H9 (cell line): Measurements from ENCODE around the gene OR4F15. TPM values are rescaled to one million over a fixed set of nuclear protein-coding genes. Genes with fewer than 3 reads are reported as not detected.

ENCODE experiments used
- DNase-seq: peaks from one replicate; pipeline ENCODE4 v3.0.0-alpha.2; 2017
- H2AFZ ChIP-seq: one replicate; pipeline ENCODE4 v1.6.1; 2013; ENCODE audit warnings: mild to moderate bottlenecking, low read length, control low read depth, moderate library complexity
- H2AK5ac ChIP-seq: 2 replicates; pipeline ENCODE4 v1.6.1; 2013; ENCODE audit warnings: low read length, control low read depth, mixed read lengths; ENCODE audit not compliant: insufficient read length
- H2BK120ac ChIP-seq: one replicate; pipeline ENCODE4 v1.6.1; 2013; ENCODE audit warnings: low read depth, mild to moderate bottlenecking, low read length, control low read depth, inconsistent platforms; ENCODE audit not compliant: poor library complexity, severe bottlenecking
- H2BK12ac ChIP-seq: 2 replicates; pipeline ENCODE4 v1.6.1; 2013; ENCODE audit warnings: low read length, control low read depth, mixed read lengths, low read depth; ENCODE audit not compliant: insufficient read length
- H2BK15ac ChIP-seq: 2 replicates; pipeline ENCODE4 v1.6.1; 2013; ENCODE audit warnings: low read depth, low read length, control low read depth
- H2BK20ac ChIP-seq: one replicate; pipeline ENCODE4 v1.6.1; 2013; ENCODE audit warnings: low read depth, mild to moderate bottlenecking, low read length, control low read depth, inconsistent platforms; ENCODE audit not compliant: poor library complexity, severe bottlenecking
- H2BK5ac ChIP-seq: 2 replicates; pipeline ENCODE4 v1.6.1; 2013; ENCODE audit warnings: low read length, control low read depth, mixed read lengths; ENCODE audit not compliant: insufficient read length
- H3K14ac ChIP-seq: 2 replicates; pipeline ENCODE4 v1.6.1; 2013; ENCODE audit warnings: low read length, control low read depth; ENCODE audit not compliant: insufficient read depth
- H3K18ac ChIP-seq: 2 replicates; pipeline ENCODE4 v1.6.1; 2013; ENCODE audit warnings: low read depth, mild to moderate bottlenecking, mixed read lengths, low read length, control low read depth; ENCODE audit not compliant: insufficient read length
- H3K23ac ChIP-seq: 2 replicates; pipeline ENCODE4 v1.6.1; 2013; ENCODE audit warnings: low read length, control low read depth, mixed read lengths, low read depth; ENCODE audit not compliant: insufficient read length
- H3K23me2 ChIP-seq: 2 replicates; pipeline ENCODE4 v1.6.1; 2013; ENCODE audit warnings: low read depth, mild to moderate bottlenecking, mixed read lengths, low read length, control low read depth; ENCODE audit not compliant: insufficient read length, poor library complexity, severe bottlenecking
- H3K27ac ChIP-seq: 2 replicates; pipeline ENCODE4 v1.5.1; 2013; ENCODE audit warnings: low read length, control low read depth, mixed read lengths, low read depth; ENCODE audit not compliant: insufficient read length
- H3K27me3 ChIP-seq: 2 replicates; pipeline ENCODE4 v1.6.1; 2013; ENCODE audit warnings: low read length, control low read depth, inconsistent platforms; ENCODE audit not compliant: insufficient read depth
- H3K4ac ChIP-seq: 2 replicates; pipeline ENCODE4 v1.6.1; 2013; ENCODE audit warnings: low read depth, mild to moderate bottlenecking, control low read depth, inconsistent platforms, low read length, moderate library complexity
- H3K4me1 ChIP-seq: 2 replicates; pipeline ENCODE4 v1.6.1; 2013; ENCODE audit warnings: low read length, control low read depth, inconsistent platforms; ENCODE audit not compliant: insufficient read depth
- H3K4me2 ChIP-seq: 2 replicates; pipeline ENCODE4 v1.6.1; 2013; ENCODE audit warnings: low read length, control low read depth, mixed read lengths; ENCODE audit not compliant: insufficient read length, insufficient read depth
- H3K56ac ChIP-seq: 2 replicates; pipeline ENCODE4 v1.6.1; 2013; ENCODE audit warnings: low read depth, mild to moderate bottlenecking, mixed read lengths, low read length, control low read depth; ENCODE audit not compliant: insufficient read length
- H3K79me1 ChIP-seq: 2 replicates; pipeline ENCODE4 v1.6.1; 2013; ENCODE audit warnings: low read depth, mild to moderate bottlenecking, moderate library complexity, low read length, control low read depth, inconsistent platforms; ENCODE audit not compliant: insufficient read depth, poor library complexity, severe bottlenecking
- H3K79me2 ChIP-seq: 2 replicates; pipeline ENCODE4 v1.6.1; 2013; ENCODE audit warnings: low read length, control low read depth, inconsistent platforms; ENCODE audit not compliant: insufficient read depth
- H3K9ac ChIP-seq: 2 replicates; pipeline ENCODE4 v1.6.1; 2013; ENCODE audit warnings: low read length, control low read depth, mixed read lengths; ENCODE audit not compliant: insufficient read length; ENCODE audit errors: extremely low read depth
- H3K9me3 ChIP-seq: one replicate; pipeline ENCODE4 v1.6.1; 2013; ENCODE audit warnings: low read depth, low read length, inconsistent platforms; ENCODE audit not compliant: control insufficient read depth
- H3T11ph ChIP-seq: one replicate; pipeline ENCODE4 v1.6.1; 2013; ENCODE audit warnings: mild to moderate bottlenecking, low read length, control low read depth, inconsistent platforms
- H4K20me1 ChIP-seq: one replicate; pipeline ENCODE4 v1.6.1; 2013; ENCODE audit not compliant: control insufficient read depth, insufficient read length, insufficient read depth
- H4K5ac ChIP-seq: 2 replicates; pipeline ENCODE4 v1.6.1; 2013; ENCODE audit warnings: low read depth, mild to moderate bottlenecking, mixed read lengths, low read length, control low read depth; ENCODE audit not compliant: insufficient read length
- H4K8ac ChIP-seq: replicated peaks from 2 replicates; pipeline ENCODE4 v1.6.1; 2013; ENCODE audit warnings: low read length, control low read depth, mixed read lengths, low read depth; ENCODE audit not compliant: insufficient read length
- H4K91ac ChIP-seq: 2 replicates; pipeline ENCODE4 v1.6.1; 2013; ENCODE audit warnings: low read depth, mild to moderate bottlenecking, moderate library complexity, mixed read lengths, low read length, control low read depth; ENCODE audit not compliant: insufficient read length
- H3K27ac Mint-ChIP-seq, 3 experiments: 2 replicates in 2 of 3; 3 replicates in 1 of 3; pipeline ENCODE4 v1.8.0; 2020 to 2021; ENCODE audit warnings: mixed read lengths in 3 of 3, mild to moderate bottlenecking in 1 of 3, moderate library complexity in 1 of 3
- H3K27me3 Mint-ChIP-seq: 2 replicates; pipeline ENCODE4 v1.8.0; 2021; ENCODE audit warnings: low read depth, mild to moderate bottlenecking, moderate library complexity, mixed read lengths
- H3K36me3 Mint-ChIP-seq, 3 experiments: 2 replicates in 2 of 3; 3 replicates in 1 of 3; pipeline ENCODE4 v1.8.0; 2020 to 2021; ENCODE audit warnings: low read depth in 3 of 3, mixed read lengths in 3 of 3; ENCODE audit not compliant: insufficient read depth in 1 of 3
- H3K4me1 Mint-ChIP-seq, 2 experiments: 2 replicates each; pipeline ENCODE4 v1.8.0; 2020; ENCODE audit warnings: mixed read lengths in 2 of 2
- H3K4me3 Mint-ChIP-seq, 2 experiments: 2 replicates in 1 of 2; 3 replicates in 1 of 2; pipeline ENCODE4 v1.8.0; 2020 to 2021; ENCODE audit warnings: mild to moderate bottlenecking in 2 of 2, mixed read lengths in 2 of 2, moderate library complexity in 1 of 2
- H3K9me3 Mint-ChIP-seq, 2 experiments: 2 replicates in 1 of 2; 3 replicates in 1 of 2; pipeline ENCODE4 v1.8.0; 2020; ENCODE audit warnings: mild to moderate bottlenecking in 2 of 2, mixed read lengths in 2 of 2, moderate library complexity in 1 of 2
- WGBS: extraction: QIAGEN DNeasy Blood & Tissue Kit; methylation state at CpG from one replicate; pipeline ENCODE4 v1.1.7; 2013; ENCODE audit warnings: missing lambda C conversion rate, low lambda C conversion rate, mixed read lengths; ENCODE audit not compliant: insufficient read length; ENCODE audit errors: extremely low coverage; 5-methylcytosine and 5-hydroxymethylcytosine counted together
- total RNA-seq: library from RNA; stranded (reverse); gene quantifications from 2 replicates; pipeline ENCODE4 v1.2.1, GENCODE V29; 2021
- TF ChIP-seq, protein P1 (sequence below): fragments of 200-600 bp; sonication (generic); conservative IDR thresholded peaks from 3 replicates; pipeline ENCODE4 v1.8.0; 2021; ENCODE audit warnings: antibody characterized with exemption, mild to moderate bottlenecking

Gene OR4F15
- total RNA-seq, 1 experiment from 2014 or later = not detected

DNA sequence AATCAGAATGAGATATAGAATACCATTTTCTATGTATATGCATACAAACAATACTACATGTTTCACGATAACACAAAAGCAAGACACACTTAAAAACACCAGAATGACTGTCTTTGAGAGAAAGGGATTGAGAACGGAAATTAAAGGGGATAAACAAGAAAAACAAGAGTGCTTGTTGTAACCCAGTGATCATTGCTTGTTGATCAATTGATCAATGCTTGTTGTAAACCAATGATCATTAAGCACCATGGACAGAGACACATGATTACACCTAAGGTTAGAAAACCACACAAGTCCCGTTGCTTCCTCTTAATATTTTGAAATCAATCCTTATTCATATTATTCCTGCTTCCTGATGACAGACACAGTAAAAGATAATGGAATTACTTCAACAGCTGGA is 1.1 kb upstream of the OR4F15 start:
- no CpG with 5 or more reads among the region's 3 CpGs for WGBS
- H3K9me3 Mint-ChIP-seq = no peaks in the 10 kb centered on the region; a peak in 1 of 5 replicates
- Histone ChIP-seq H2BK15ac (no peak overlapping the region), H3K56ac (no peak overlapping the region), H3K4me2 (no peak overlapping the region), H2BK20ac (no peak overlapping the region), H3K27me3 (no peaks in the 10 kb centered on the region), H2AK5ac (no peak overlapping the region), H3K79me1 (no peaks in the 10 kb centered on the region), H3K9ac (no peak overlapping the region), H4K5ac (no peak overlapping the region), H3K23ac (no peak overlapping the region), H3K9me3 (no peaks in the 10 kb centered on the region), H2BK12ac (no peak overlapping the region), H2AFZ (no peak overlapping the region), H4K20me1 (no peaks in the 10 kb centered on the region), H3K23me2 (no peaks in the 10 kb centered on the region), H3K79me2 (no peaks in the 10 kb centered on the region), H3T11ph (no peak overlapping the region), H3K18ac (no peak overlapping the region), H3K4ac (no peak overlapping the region), H3K27ac (no peak overlapping the region), H4K8ac (no peak overlapping the region), H3K14ac (no peak overlapping the region), H2BK5ac (no peak overlapping the region), H3K4me1 (no peaks in the 10 kb centered on the region; the same call in 1 of the 2 replicates), H4K91ac (no peak overlapping the region), H2BK120ac (no peak overlapping the region)
- H3K4me1 Mint-ChIP-seq = no peaks in the 10 kb centered on the region; a peak in 1 of 4 replicates
- H3K36me3 Mint-ChIP-seq = no peaks in the 10 kb centered on the region
- no peak for DNase-seq
- no peak overlapping the region for H3K4me3 Mint-ChIP-seq
- H3K27ac Mint-ChIP-seq = no peak overlapping the region
- TF ChIP-seq, protein P1, sequence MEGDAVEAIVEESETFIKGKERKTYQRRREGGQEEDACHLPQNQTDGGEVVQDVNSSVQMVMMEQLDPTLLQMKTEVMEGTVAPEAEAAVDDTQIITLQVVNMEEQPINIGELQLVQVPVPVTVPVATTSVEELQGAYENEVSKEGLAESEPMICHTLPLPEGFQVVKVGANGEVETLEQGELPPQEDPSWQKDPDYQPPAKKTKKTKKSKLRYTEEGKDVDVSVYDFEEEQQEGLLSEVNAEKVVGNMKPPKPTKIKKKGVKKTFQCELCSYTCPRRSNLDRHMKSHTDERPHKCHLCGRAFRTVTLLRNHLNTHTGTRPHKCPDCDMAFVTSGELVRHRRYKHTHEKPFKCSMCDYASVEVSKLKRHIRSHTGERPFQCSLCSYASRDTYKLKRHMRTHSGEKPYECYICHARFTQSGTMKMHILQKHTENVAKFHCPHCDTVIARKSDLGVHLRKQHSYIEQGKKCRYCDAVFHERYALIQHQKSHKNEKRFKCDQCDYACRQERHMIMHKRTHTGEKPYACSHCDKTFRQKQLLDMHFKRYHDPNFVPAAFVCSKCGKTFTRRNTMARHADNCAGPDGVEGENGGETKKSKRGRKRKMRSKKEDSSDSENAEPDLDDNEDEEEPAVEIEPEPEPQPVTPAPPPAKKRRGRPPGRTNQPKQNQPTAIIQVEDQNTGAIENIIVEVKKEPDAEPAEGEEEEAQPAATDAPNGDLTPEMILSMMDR = no peak
- peaks cover 16% of the 10 kb centered on the region for H3K27me3 Mint-ChIP-seq
